Cardiac fibroblast (primary cell): ENCODE data around the gene SUN2.

Experiments
- DNase-seq, 2 donors: peaks; one replicate each; pipeline versions ENCODE4 v3.0.0 to v3.0.0-alpha.2; 2010; ENCODE audit warnings: low read depth in 2 of 2
- H3K4me3 ChIP-seq, 2 donors: replicated peaks in 1 of 2; 1 replicate in 1 of 2; 2 replicates in 1 of 2; pipeline ENCODE4 v1.5.1; 2011; ENCODE audit warnings: low read depth in 2 of 2, low read length in 2 of 2, mild to moderate bottlenecking in 2 of 2, moderate library complexity in 1 of 2
- TF ChIP-seq, protein P1 (sequence below): IDR thresholded peaks from one replicate; pipeline ENCODE4 v1.5.1; 2011; ENCODE audit warnings: low read depth, mild to moderate bottlenecking, low read length, inconsistent platforms

SUN2 gene

DNA sequence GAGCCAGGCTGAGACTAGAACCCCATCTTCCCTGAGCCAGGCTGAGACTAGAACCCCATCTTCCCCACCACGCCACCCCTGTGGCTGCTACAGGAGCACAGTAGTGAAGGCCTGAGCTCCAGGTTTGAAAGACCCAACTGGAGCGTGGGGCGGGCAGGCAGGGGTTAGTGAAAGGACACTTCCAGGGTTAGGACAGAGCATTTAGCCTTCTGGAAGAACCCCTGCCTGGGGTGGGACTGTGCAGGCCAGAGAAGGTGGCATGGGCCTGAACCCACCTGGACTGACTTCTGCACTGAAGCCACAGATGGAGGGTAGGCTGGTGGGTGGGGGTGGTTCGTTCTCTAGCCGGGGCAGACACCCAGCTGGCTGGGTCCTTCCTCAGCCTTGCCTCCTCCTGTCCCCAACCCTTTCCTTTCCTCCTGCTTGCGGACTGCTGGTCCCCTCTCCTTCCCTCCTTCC lies 24.1 kb downstream of the SUN2 start:
- DNase-seq = no peak
- no peak overlapping the region for H3K4me3 ChIP-seq
- TF ChIP-seq, protein P1, sequence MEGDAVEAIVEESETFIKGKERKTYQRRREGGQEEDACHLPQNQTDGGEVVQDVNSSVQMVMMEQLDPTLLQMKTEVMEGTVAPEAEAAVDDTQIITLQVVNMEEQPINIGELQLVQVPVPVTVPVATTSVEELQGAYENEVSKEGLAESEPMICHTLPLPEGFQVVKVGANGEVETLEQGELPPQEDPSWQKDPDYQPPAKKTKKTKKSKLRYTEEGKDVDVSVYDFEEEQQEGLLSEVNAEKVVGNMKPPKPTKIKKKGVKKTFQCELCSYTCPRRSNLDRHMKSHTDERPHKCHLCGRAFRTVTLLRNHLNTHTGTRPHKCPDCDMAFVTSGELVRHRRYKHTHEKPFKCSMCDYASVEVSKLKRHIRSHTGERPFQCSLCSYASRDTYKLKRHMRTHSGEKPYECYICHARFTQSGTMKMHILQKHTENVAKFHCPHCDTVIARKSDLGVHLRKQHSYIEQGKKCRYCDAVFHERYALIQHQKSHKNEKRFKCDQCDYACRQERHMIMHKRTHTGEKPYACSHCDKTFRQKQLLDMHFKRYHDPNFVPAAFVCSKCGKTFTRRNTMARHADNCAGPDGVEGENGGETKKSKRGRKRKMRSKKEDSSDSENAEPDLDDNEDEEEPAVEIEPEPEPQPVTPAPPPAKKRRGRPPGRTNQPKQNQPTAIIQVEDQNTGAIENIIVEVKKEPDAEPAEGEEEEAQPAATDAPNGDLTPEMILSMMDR = no peak

DNA sequence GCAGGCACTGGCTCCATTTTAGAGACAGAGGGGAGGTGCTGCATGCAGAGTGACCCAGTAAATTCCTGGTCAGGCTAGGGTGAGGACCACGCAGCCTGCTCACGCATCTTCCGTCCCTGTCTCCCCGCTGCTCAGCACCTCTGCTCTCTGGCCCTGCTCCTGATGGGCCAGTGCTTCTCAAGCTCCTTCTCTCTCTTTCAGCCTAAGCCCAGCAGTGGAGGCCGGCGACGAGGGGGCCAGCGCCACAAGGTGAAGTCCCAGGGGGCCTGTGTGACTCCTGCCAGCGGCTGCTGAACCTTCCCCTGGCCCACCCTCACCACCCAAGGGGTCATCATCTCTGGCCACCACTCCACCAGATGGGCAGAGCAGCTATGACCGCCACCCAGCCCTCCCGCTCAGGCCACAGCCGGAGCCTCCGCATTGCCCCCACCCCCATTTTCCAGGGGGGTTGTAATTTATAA lies 25.4 kb downstream of the SUN2 start:
- TF ChIP-seq, protein P1 = no peak
- no peak for DNase-seq
- no peak overlapping the region for H3K4me3 ChIP-seq

DNA sequence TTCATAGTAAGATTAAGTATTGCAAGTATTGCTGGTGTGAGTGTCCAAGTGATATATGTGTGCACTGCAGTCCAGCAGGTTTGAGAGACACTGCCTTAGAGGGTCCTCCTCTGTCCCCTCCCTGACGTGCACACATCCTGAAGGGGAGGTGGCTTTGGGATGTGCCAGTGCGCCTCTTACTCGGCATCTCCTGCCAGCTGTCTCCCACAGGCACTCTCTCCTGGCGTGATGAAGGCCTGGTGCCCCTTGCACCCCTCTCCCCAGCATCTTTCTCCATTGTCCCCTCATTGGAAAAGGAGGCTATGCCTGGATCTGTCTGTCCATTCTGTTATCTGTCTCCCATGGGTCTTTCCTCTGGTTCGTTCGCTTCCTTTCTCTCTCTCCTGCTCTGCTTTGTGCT lies 25.9 kb downstream of the SUN2 start:
- TF ChIP-seq, protein P1 = no peak
- DNase-seq = no peak
- no peak overlapping the region for H3K4me3 ChIP-seq

DNA sequence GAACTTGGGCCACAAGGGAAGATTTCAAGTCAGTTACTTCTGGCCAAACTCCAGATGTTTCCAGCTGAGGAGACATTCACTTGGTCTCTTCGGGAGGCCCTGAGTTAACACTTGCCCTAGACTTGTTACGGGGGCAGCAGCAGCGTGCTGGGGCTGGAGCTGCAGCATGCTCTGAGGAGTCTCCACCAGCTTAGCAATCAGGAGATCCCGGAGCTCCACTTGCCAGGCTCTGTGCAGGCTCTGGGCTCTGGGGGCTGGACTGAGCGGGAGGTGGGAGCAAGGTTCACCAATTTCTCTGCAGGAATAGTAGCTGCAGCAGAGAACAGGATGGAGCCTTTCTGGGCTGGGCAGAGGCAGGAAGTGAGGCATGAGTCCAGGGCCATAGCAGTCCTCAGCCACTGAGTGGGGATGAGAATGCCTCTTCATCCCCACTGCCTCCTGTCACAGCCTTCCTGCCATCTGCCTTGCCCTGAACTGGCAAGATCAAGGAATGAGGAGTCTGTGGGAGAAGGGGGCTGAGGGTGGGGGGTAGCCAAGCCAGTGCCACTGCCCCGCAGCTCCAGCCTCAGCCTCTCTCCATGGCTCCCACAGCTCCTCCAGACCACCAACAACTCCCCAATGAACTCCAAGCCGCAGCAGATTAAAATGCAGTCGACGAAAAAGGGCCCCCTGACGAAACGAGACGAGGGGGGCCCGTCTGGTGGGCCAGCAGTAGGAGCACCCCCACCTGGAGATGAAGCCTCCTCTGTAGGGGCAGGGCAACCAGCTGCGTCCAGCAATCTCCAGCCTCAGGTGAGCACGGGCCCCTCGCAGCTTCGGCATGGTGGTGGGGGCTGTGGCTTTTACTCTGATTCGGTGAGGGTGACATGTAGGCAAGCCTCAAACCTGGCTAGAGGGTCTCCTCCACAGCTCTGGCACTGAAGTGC lies 26.7 kb downstream of the SUN2 start:
- TF ChIP-seq, protein P1 = no peak
- no peak overlapping the region for H3K4me3 ChIP-seq
- no peak for DNase-seq

DNA sequence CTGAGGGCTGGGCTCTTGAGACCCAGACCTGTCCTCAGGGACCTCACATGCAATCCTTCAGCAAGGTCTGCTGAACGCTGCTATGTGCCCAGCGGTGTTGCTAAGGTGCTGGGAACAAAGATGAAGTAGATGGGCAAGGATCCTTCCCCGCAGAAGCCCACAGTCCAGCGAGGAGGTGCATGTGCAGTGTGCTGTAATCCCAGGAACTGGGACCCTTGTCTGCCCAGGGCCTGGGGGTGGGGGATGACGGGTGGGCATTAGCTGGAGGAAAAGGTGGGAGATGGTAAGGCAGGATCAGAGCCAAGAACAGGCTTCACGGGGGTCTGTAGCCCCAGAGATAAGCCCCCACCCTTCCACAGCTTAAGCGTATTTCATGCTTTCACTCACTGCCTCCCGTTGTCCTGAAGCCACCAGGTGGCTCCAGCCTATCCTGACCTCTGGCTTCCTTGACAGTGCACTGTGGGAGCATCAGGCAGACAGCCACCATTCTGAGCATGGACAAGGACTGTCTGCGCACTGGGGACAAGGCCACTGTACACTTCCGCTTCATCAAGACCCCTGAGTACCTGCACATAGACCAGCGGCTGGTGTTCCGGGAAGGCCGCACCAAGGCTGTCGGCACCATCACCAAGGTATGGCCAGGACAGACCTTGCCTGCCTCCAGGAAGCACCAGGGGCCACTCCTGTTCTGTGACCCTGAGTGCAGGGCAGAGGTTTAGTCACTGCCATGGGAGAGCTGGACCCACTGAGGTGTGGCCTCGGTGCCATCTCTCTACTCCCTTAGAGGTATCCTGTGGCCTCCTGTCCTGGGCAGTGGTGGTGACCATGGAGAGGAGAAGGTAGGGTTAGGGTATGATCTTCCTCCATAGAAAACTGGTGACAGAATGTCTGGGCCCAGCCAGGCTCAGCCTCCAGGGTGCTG lies 28.0 kb downstream of the SUN2 start:
- TF ChIP-seq, protein P1 = no peak
- H3K4me3 ChIP-seq = no peak overlapping the region
- no peak for DNase-seq

DNA sequence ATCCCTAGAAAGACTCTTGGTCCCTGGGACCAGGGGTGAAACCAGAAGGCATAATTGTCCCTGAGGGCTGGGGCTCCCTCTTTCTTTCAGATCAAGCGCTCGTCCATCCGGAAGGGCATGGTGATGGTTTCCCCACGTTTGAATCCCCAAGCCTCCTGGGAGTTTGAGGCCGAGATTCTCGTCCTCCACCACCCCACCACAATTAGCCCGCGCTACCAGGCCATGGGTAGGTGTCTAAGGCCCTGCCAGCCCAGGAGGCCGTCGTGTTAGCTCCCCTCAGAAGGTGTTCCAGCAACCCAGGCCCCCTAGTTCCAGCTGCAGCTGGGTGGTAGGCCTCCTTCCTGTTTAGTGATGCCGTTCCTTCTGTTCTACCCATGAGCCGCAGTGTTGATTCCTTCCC lies 28.7 kb downstream of the SUN2 start:
- H3K4me3 ChIP-seq = no peak overlapping the region
- TF ChIP-seq, protein P1 = no peak
- DNase-seq = no peak
